ENCODE results near the gene USP16. TPM values are rescaled to one million over a fixed set of nuclear protein-coding genes. Genes with fewer than 3 reads are reported as not detected.

The USP16 gene
- total RNA-seq, 1 donor from 2014 or later: 47.8 TPM

- DNase-seq (ENCODE audit: low read depth): no peak
Observed at GRCh38 chr21:29082046-29082815, 57.8 kb downstream of the USP16 start.

- DNase-seq (ENCODE audit: low read depth): no peak
Observed at GRCh38 chr21:29083306-29083705, 58.8 kb downstream of the USP16 start.

GRCh38 chr21:29084372-29084771 is 59.9 kb downstream of the USP16 start:
- DNase-seq (ENCODE audit: low read depth): no peak

- no peak for DNase-seq (ENCODE audit: low read depth)
Observed at GRCh38 chr21:29085106-29085752, 60.8 kb downstream of the USP16 start.

- DNase-seq (ENCODE audit: low read depth): peak; percentile 46
Observed at GRCh38 chr21:29091033-29091432, 66.6 kb downstream of the USP16 start.

- DNase-seq (ENCODE audit: low read depth): peak; percentile 47
Observed at GRCh38 chr21:29092102-29092959, 67.9 kb downstream of the USP16 start.

GRCh38 chr21:29096218-29097015 is 71.9 kb downstream of the USP16 start:
- no peak for DNase-seq (ENCODE audit: low read depth)

- DNase-seq (ENCODE audit: low read depth): no peak
Observed at GRCh38 chr21:29098156-29098555, 73.7 kb downstream of the USP16 start.

GRCh38 chr21:29102791-29103257 is 78.4 kb downstream of the USP16 start:
- no peak for DNase-seq (ENCODE audit: low read depth)

Other genes starting within 250 kb of the USP16 start
- 19.9 and 23.9 TPM in 2 replicates for gene LTN1, start 31.8 kb upstream of the USP16 start, total RNA-seq
- 23.7 and 26.5 TPM in 2 replicates for gene RWDD2B, start 5.3 kb upstream of the USP16 start, total RNA-seq
- gene CCT8, start 49.0 kb downstream of the USP16 start, total RNA-seq: 222 and 258 TPM in 2 replicates
- 57.4 and 115 TPM in 2 replicates for gene MAP3K7CL, start 106.0 kb downstream of the USP16 start, total RNA-seq